HG02763 (cell line): ENCODE results near the gene EIF4ENIF1.
"Not testable (repeated sequence)": the region's sequence is repeated elsewhere in the genome, so short reads cannot be mapped to it uniquely, and the experiment has no call there.

Experiments
- ATAC-seq: cut with Tn5 transposase; IDR thresholded peaks from one replicate; pipeline ENCODE4 v1.9.1; 2021; ENCODE audit warnings: mild to moderate bottlenecking, moderate library complexity; ENCODE audit not compliant: unreplicated experiment

Gene EIF4ENIF1

DNA sequence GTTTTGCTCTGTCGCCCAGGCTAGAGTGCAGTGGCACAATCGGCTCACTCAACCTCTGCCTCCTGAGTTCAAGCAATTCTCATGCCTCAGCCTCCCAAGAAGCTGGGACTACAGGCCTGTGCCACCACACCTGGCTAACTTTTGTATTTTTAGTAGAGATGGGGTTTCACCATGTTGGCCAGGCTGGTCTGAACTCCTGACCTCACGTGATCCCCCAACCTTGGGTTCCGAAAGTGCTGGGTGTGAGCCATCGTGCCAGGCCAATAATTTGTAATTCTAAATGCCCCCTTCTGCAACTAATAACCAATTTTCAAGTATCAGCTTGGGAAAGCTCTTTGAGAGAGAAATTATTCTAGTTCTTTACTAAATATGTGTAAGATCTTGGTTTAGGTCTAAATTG is 3.7 kb upstream of the EIF4ENIF1 start:
- not testable (repeated sequence) for ATAC-seq

- ATAC-seq = no peak
These were observed 2.5 kb upstream of the EIF4ENIF1 start for GRCh38 chr22:31492151-31492550.

GRCh38 chr22:31491218-31491962 is 1.7 kb upstream of the EIF4ENIF1 start:
- no peak for ATAC-seq

DNA sequence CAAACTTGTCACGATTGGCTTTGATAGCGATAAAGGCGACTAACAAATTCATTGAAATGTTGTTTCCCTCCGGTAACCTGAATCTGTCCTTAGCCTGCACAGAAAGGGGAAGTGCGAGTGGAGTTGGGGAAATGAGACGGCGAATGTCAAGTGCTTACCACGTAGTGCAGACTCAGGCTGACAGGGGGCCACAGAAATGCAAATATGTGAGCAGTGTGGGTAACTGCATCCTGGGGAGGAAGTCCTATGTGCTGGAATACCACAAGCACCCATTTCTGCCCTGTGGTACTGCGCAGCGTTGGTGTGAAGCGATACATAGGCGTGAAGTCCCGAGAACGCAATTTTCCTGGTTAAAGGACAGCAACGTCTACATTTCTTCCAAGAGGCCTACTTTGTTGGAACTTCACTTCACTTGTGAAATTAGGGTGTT is 869 bp upstream of the EIF4ENIF1 start:
- peak; percentile 49 for ATAC-seq

DNA sequence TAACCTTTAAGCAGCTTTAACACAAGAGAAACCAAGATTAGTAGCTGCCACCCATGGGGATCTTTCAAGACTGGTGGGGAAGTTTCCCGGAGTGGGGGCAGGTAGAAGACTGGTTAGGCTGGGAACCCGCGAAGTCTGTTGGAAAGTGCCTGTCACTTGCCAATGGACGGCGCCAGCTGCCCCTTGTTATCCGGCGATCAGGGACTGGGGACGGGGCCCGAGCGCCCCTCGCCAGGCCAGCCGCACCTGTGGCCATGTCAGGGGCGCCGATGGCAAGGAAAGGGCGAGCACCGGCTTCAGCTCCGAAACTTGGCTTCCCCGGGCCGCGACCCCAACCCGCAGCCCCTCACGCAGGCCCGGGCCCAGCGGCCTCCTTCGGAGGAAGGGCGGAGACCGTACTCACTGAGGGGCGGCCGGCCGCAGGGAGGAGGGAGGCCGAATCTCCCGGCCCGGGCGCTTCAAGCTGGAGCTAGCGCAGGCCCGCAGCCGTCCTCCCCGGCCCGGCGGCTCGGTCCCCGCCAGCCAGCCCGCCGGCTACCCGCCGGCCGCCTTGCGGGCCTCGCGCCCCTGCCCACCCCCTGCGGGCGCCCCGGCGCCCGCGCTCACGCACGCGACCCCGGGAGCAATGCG is 539 bp downstream of the EIF4ENIF1 start:
- ATAC-seq = peak; percentile 22

- no peak for ATAC-seq
These were observed 1.2 kb downstream of the EIF4ENIF1 start for GRCh38 chr22:31488346-31488883.

DNA sequence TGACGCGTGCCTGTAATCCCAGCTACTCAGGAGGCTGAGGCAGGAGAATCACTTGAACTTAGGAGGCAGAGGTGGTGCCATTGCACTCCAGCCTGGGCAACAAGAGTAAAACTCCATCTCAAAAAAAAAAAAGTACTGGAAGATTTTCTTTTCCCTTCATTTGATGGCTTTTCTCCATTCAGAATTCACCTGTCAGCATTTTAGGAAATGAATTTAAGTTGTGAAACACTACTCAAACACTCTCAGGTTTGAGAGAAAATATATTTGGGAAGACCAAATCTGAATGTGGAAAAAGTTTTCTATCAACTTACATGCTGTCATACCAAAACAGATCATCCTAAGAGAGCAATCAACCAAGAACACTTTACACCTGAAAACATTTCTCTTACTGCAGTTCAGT is 2.7 kb downstream of the EIF4ENIF1 start:
- no peak for ATAC-seq

- not testable (repeated sequence) for ATAC-seq
These were observed 3.3 kb downstream of the EIF4ENIF1 start for GRCh38 chr22:31486369-31486768.

GRCh38 chr22:31482470-31482869 is 7.2 kb downstream of the EIF4ENIF1 start:
- not testable (repeated sequence) for ATAC-seq

GRCh38 chr22:31481129-31481528 is 8.5 kb downstream of the EIF4ENIF1 start:
- ATAC-seq = no peak

DNA sequence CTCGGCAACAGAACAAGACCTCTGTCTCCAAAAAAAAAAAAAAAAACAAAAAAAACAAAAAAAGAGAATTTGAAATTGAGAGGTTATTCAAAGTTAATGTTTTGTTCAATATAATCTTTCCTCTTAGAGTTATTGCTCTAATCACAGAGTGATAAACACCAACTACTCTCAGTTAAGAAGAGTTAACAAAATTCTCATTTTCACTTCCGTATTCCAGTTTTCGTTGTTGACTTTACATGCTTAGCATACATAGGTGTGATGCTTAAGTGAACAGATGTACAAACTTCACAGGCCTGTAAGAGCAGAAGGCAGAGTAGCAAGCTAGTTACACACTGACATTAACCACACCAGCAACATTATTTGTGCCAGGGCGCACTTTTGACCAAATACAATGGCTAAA is 12.3 kb downstream of the EIF4ENIF1 start:
- ATAC-seq = peak; percentile 47

- ATAC-seq = no peak
These were observed 13.8 kb downstream of the EIF4ENIF1 start for GRCh38 chr22:31475800-31476199.

- no peak for ATAC-seq
These were observed 14.9 kb downstream of the EIF4ENIF1 start for GRCh38 chr22:31474743-31475142.

DNA sequence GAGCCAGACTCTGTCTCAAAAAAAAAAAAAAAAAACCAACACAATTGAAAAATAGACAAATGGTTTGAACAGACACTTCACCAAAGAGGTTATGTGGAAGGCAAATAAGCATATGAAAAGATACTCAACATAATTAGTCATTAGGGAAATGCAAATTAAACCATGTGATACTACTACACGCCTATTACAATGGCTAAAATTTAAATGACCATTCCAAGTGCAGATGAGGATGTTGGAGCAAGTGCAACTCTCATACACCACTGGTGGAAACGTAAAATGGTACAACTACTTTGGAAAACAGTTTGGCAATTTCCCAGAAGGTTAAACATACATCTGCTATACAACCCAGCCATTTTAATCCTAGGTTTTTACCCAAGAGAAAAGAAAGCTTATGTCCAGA is 24.3 kb downstream of the EIF4ENIF1 start:
- no peak for ATAC-seq

DNA sequence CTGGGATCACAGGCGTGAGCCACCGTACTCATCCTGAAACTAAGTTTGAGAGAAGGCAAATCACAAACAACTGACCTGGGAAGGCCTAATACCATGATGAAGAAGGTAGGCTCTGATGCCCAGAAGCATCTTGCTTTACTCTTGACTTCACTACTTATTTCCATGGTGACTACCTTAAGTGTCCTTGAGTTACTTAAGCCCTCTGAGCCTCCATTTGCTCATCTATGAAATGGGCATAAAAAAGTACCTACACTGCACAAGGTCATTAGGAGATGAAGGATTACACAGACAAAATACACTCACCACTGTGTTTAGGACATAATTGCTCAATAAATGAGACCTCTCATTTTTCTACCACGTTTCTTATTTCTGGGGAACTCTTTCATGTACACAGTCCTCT is 27.9 kb downstream of the EIF4ENIF1 start:
- no peak for ATAC-seq

DNA sequence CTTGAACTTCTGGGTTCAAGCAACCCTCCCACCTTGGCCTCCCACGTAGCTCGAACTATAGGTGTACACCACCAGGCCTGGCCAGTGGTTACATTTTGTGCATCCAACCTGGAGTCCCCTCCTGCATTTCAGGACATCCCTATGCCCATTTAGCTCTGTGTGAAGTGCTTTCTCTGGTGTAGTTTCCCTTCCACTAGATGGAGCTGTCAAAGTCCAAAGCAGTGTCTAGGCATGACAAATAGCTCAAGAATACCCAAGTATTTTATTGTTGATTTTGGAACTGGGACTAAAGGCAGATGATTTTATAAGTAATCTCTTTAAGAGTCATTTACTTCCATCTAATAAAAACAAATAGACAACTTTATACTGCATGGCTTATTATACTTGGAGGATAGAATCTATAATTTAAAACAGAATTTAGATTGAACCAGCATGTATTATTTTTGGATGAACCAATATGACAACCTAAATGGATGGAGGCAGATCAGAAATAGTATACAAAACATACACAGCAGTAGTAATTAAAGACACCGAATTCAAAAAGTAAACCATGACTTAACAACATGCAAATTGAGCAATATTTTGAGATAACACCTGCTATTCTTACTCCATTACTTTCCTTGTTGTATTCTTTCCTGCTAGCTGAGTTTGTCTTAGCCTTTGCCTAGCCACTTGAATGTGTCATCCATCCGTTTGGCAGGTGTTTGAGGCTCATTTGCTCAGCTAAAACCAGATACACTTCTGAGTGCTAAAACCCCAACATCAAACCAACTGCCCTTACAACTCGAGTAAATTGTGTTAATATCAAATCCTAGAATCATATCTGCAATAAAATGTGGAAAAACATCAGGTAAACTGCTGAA is 37.7 kb downstream of the EIF4ENIF1 start:
- no peak for ATAC-seq

GRCh38 chr22:31449506-31449905 is 40.1 kb downstream of the EIF4ENIF1 start:
- ATAC-seq = no peak

- ATAC-seq = no peak
These were observed 41.3 kb downstream of the EIF4ENIF1 start for GRCh38 chr22:31448382-31448781.

GRCh38 chr22:31447337-31447736 is 42.3 kb downstream of the EIF4ENIF1 start:
- no peak for ATAC-seq

DNA sequence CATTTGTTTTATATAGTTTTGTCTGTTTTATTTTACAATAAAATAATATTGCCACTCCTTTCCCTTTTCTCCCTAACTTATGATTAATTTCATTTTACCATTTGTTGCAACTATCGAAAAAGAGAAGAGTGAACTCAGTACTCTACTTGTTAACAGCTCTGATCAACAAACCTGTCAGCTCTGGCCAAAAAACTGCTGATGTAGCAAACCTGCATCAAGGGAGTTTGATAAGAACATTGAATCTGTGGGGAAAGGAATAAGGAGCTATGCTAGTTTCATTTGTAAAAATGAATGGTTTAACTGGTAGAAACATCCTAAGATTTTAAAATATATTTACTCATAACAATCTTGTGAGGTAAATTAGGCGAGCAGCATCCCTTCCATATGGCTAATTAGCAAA is 42.9 kb downstream of the EIF4ENIF1 start:
- no peak for ATAC-seq

GRCh38 chr22:31446208-31446607 is 43.4 kb downstream of the EIF4ENIF1 start:
- ATAC-seq = no peak
